ENCODE results near the gene MTHFD2L.
"Not testable (repeated sequence)": the region's sequence is repeated elsewhere in the genome, so short reads cannot be mapped to it uniquely, and the experiment has no call there.

Gene MTHFD2L

DNA sequence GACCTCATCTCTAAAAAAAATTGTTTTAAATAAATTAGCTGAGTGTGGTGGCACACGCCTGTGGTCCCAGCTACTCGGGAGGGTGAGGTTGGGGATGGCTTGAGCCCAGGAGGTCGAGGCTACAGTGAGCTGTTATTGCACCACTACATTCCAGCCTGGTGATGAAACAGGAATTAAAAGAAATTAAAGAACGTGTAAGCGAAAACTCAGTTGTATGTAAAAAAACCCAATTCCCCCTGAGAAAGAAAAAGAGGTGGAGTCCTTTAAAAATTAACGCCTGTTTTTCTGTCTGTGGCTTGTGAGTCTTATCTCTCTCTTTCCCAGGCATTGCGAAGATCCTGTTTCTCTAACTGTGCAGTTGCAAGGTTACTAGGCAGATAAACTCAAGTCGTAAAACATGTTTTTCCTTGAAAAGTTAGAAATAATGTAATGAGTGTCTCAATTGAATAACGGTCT is 172.4 kb downstream of the MTHFD2L start:
- DNase-seq (ENCODE audit: low read depth in 2 of 3, low spot score in 1 of 3), result no peak

DNA sequence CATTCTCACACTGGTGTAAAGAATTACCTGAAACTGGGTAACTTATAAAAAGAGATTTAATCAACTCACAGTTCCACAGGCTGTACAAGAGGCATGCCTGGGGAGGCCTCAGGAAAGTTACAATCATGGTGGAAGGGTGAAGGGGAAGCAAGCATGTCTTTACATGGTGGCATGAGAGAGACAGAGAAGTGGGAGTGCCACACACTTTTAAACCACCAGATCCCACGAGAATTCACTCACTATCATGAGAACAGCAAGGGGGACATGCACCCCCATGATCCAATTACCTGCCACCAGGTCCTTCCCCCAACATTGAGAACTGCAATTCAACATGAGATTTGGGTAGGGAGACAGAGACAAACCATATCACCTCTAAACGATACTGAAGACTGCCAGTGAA is 173.3 kb downstream of the MTHFD2L start:
- DNase-seq (ENCODE audit: low read depth in 2 of 3, low spot score in 1 of 3), result no peak

- no peak for DNase-seq (ENCODE audit: low read depth in 2 of 3, low spot score in 1 of 3)
Observed at GRCh38 chr4:74331944-74332343, 174.0 kb downstream of the MTHFD2L start.

DNA sequence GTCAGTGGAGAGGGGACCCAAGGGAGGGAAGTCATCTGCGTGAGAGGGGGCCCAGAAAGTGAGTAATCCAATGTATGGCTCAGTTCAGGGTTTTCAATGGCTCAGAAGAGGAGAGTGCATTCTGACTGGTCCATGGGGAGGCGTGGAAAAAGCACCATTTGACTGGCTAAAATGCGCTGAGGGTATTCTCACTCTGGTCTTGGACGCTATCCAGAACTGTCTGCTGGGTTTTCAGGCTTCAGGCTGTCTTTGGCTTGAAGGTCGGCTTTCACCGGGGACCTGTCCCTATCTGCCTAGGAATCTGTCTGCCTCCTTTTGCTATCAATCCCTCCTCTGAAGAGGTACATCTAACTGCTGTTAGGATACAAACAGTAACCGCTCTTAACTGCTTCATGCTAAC is 176.7 kb downstream of the MTHFD2L start:
- no peak for DNase-seq (ENCODE audit: low read depth in 2 of 3, low spot score in 1 of 3)

GRCh38 chr4:74335341-74336021 is 177.6 kb downstream of the MTHFD2L start:
- no peak for DNase-seq (ENCODE audit: low read depth in 2 of 3, low spot score in 1 of 3)

DNA sequence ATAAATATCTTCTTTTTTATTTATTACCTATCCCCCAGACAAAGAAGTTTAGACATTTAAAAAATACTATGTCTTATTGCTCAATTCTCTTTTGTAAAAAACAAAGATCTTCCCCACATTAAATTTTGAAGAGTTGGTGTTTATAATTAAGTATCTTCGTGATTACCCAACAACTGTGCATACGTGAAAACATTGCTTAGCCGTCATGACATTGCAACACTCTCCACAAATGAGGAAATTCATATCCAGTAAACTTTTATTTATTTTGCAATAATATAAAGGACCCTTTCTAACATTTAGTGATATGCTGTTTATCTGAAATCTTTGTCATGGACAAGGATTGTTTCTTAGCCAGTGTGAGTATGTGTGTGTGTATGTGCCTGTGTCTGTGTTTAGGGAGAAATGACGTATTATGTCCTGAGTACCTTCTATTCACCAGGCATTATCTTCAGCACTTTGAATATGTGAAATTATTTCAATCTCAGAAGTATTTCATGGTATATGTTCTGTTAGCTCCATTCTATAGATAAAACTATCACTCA is 180.9 kb downstream of the MTHFD2L start:
- DNase-seq (ENCODE audit: low read depth in 2 of 3, low spot score in 1 of 3), result no peak

GRCh38 chr4:74339501-74339900 is 181.6 kb downstream of the MTHFD2L start:
- no peak for DNase-seq (ENCODE audit: low read depth in 2 of 3, low spot score in 1 of 3)

DNA sequence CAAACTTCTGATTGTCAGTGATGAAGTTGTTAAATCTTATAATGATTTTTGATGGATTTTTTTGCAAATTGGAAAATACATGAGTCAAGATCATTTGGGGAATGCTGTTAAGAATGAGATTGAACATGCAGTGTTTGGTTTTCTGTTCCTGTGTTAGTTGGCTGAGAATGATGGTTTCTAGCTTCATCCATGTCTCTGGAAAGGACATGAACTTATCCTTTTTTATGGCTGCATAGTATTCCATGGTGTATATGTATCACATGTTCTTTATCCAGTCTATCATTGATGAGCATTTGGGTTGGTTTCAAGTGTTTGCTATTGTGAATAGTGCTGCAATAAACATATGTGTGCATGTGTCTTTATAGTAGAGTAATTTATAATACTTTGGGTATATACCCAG is 182.5 kb downstream of the MTHFD2L start:
- DNase-seq (ENCODE audit: low read depth in 2 of 3, low spot score in 1 of 3), result not testable (repeated sequence)

- no peak for DNase-seq (ENCODE audit: low read depth in 2 of 3, low spot score in 1 of 3)
Observed at GRCh38 chr4:74344031-74344430, 186.1 kb downstream of the MTHFD2L start.

Measured in stimulated activated CD4-positive, alpha-beta T cell treated with anti-CD3 and anti-CD28 coated beads, Interleukin-12 subunit alpha, Interleukin-12 subunit beta, amount 100 ng/mL, for 48 hours (primary cell).